KMS-11 (cell line): ENCODE data around the gene PRM1.

ENCODE experiments used
- H2AFZ ChIP-seq: fragments of 200-600 bp; sonication (generic); 2 replicates; pipeline ENCODE4 v1.6.1; 2016; ENCODE audit warnings: antibody characterized with exemption, mixed run types, low read depth
- H3K27ac ChIP-seq: fragments of 200-600 bp; sonication (generic); 2 replicates; pipeline ENCODE4 v1.6.1; 2016; ENCODE audit warnings: mild to moderate bottlenecking, mixed run types
- H3K27me3 ChIP-seq: fragments of 200-600 bp; sonication (generic); 2 replicates; pipeline ENCODE4 v1.6.1; 2017; ENCODE audit warnings: mild to moderate bottlenecking, low read depth, mixed run types, moderate library complexity; ENCODE audit not compliant: insufficient read depth
- H3K36me3 ChIP-seq: fragments of 200-600 bp; sonication (generic); 2 replicates; pipeline ENCODE4 v1.6.1; 2017; ENCODE audit warnings: mild to moderate bottlenecking, mixed run types; ENCODE audit not compliant: insufficient read depth
- H3K4me1 ChIP-seq: fragments of 200-600 bp; sonication (generic); 2 replicates; pipeline ENCODE4 v1.6.1; 2016; ENCODE audit warnings: mild to moderate bottlenecking, low read depth, mixed run types; ENCODE audit not compliant: poor library complexity, severe bottlenecking
- H3K4me2 ChIP-seq: fragments of 200-600 bp; sonication (generic); 2 replicates; pipeline ENCODE4 v1.7.0; 2016; ENCODE audit warnings: mild to moderate bottlenecking, mixed run types
- H3K4me3 ChIP-seq: fragments of 200-600 bp; sonication (generic); IDR thresholded peaks from 2 replicates; pipeline ENCODE4 v1.6.1; 2017; ENCODE audit warnings: low read depth, low read length, mixed read lengths; ENCODE audit not compliant: insufficient read depth
- H3K79me2 ChIP-seq: fragments of 200-600 bp; sonication (generic); 2 replicates; pipeline ENCODE4 v1.6.1; 2016; ENCODE audit warnings: low read depth, mixed run types; ENCODE audit not compliant: insufficient read depth
- H3K9ac ChIP-seq: fragments of 200-600 bp; sonication (generic); 2 replicates; pipeline ENCODE4 v1.6.1; 2016; ENCODE audit warnings: mild to moderate bottlenecking, mixed run types
- H4K20me1 ChIP-seq: fragments of 200-600 bp; sonication (generic); 2 replicates; pipeline ENCODE4 v1.6.1; 2016; ENCODE audit warnings: mild to moderate bottlenecking, mixed run types; ENCODE audit not compliant: insufficient read depth
- TF ChIP-seq, protein P1 (sequence below): fragments of 200-600 bp; sonication (generic); conservative IDR thresholded peaks from 2 replicates; pipeline ENCODE4 v1.6.1; 2017; ENCODE audit warnings: low read depth, mild to moderate bottlenecking, antibody characterized with exemption, low read length, moderate library complexity, mixed read lengths

The PRM1 gene

DNA sequence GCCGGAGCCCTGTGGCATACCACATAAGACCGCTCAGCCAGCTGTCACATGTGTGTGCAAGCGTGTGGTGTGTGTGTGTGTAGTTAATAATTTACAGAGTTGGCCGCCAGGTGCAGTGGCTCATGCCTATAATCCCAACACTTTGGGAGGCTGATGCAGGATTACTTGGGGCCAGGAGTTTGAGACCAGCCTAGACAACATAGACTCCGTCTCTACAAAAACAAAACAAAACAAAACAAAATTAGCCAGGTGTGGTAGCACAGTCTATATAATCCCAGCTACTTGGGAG, 45.5 kb downstream of the PRM1 start:
- TF ChIP-seq, protein P1, sequence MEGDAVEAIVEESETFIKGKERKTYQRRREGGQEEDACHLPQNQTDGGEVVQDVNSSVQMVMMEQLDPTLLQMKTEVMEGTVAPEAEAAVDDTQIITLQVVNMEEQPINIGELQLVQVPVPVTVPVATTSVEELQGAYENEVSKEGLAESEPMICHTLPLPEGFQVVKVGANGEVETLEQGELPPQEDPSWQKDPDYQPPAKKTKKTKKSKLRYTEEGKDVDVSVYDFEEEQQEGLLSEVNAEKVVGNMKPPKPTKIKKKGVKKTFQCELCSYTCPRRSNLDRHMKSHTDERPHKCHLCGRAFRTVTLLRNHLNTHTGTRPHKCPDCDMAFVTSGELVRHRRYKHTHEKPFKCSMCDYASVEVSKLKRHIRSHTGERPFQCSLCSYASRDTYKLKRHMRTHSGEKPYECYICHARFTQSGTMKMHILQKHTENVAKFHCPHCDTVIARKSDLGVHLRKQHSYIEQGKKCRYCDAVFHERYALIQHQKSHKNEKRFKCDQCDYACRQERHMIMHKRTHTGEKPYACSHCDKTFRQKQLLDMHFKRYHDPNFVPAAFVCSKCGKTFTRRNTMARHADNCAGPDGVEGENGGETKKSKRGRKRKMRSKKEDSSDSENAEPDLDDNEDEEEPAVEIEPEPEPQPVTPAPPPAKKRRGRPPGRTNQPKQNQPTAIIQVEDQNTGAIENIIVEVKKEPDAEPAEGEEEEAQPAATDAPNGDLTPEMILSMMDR, result no peak
- no peaks in the 10 kb centered on the region for H3K27me3 ChIP-seq
- H3K4me1 ChIP-seq, result peaks cover 8% of the 10 kb centered on the region
- no peaks in the 10 kb centered on the region for H3K79me2 ChIP-seq
- no peaks in the 10 kb centered on the region for H4K20me1 ChIP-seq
- no peak overlapping the region for H3K27ac ChIP-seq
- H3K4me2 ChIP-seq, result no peak overlapping the region
- H2AFZ ChIP-seq, result no peak overlapping the region
- no peak overlapping the region for H3K9ac ChIP-seq
- H3K36me3 ChIP-seq, result no peaks in the 10 kb centered on the region
- H3K4me3 ChIP-seq, result no peak overlapping the region

DNA sequence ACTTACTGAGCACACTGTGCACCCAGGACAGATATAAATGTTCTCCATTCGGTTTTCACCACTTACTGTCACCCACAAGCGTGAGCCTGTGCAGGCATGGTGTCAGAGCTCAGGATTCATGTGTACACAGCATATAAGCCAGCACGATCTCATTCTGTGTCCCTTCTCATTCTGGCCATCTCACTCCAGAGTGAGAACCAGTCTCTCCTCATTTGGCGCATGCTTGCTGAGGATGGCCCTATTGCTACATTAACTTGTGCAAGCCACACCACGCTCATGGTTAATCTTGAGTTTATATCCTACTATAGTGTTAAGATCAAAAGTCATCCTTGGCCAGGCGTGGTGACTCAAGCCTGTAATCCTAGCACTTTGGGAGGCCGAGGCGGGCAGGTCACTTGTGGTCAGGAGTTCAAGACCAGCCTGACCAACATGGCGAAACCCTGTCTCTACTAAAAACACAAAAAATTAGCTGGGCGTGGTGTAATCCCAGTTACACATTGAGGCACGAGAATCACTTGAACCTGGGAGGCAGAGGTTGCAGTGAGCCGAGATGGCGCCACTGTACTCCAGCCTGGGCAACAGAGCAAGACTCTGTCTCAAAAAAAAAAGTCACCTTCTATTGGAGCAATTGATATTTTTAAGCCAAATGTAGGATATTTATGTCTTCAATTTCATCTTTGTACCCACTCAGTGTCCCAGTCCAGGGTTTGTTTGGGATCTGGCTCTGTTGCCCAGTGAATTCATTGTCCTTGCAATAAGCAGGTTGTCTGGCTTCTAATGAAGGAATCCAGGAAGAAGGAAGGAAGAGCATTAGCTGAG, 46.0 kb downstream of the PRM1 start:
- no peak overlapping the region for H3K9ac ChIP-seq
- H3K27ac ChIP-seq, result no peak overlapping the region
- peaks cover 6% of the 10 kb centered on the region for H3K4me1 ChIP-seq
- TF ChIP-seq, protein P1, result no peak
- H3K4me2 ChIP-seq, result no peak overlapping the region
- H3K79me2 ChIP-seq, result no peaks in the 10 kb centered on the region
- no peaks in the 10 kb centered on the region for H3K36me3 ChIP-seq
- H2AFZ ChIP-seq, result no peak overlapping the region
- H3K27me3 ChIP-seq, result no peaks in the 10 kb centered on the region
- H3K4me3 ChIP-seq, result no peak overlapping the region
- H4K20me1 ChIP-seq, result no peaks in the 10 kb centered on the region

DNA sequence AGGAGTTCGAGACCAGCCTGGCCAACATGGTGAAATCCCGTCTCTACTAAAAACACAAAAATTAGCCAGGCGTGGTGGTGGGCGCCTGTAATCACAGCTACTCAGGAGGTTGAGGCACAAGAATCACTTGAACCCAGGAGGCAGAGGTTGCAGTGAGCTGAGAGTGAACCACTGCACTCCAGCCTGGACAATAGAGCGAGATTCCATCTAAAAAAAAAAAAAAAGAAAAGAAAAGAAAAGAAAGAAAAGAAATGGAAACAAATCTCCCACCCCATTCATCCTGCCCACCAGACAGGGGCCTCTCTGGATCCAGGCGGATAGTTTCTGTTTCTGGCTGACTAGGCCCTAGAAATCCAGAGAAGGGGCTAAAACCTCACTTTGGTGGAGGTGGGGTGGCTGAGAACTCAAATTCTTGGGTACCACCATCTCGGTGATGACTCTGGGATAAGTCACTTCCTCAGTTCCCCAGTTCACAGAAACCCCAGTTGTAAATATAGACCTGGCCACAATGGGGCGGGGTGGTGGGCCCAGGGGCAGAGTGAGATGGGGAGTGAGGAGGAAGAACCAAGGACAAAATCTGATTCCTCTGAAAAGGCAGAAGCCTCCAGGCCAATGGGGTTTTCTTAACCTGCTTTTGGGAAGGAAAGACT, 47.3 kb downstream of the PRM1 start:
- Histone ChIP-seq H3K4me2 (no peak overlapping the region), H2AFZ (no peak overlapping the region)

DNA sequence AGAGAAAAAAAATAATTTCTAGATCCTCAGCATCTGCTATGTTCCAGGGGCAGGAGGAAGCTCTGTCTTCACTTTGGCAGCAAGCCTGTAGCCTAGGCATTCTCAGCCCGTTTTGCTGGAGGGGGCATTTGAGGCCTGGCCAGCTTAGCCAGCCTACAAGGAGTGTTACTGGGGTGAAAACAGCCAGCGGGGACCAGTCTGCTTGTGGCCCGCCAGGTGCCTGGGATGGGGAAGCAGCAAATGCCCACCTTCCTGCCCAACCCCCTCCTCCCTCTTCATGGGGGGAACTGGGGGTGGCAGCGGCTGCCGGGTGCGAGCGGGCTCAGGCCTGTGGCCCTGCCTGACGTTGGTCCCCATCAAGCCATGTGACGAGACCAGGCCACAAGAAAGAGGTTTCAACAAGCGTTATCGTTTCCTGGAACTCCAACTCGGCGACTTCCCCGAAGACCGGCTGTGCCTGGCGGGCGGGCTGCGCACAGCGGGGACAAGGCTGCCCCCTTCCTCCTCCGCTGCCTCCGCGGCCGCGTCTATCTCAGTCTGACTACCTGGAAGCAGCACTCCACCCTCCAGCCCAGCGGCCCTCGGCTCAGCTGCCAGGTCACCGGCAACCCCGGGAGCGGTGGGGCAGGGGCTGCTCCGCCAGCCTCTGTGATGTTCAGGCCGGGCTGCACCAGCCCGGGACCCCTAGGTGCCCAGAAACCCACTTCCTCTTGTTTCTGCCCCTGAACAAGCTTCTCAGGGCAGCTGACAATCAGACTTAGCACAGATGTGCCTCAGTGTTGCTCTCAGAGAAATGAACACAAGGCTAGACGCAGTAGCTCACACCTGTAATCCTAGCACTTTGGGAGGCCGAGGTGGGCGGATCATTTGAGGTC, 48.0 kb downstream of the PRM1 start:
- no peak overlapping the region for H3K4me2 ChIP-seq
- H3K27ac ChIP-seq, result no peak overlapping the region
- H3K4me3 ChIP-seq, result no peak overlapping the region

More for the DNA sequence above, 47.3 kb downstream of the PRM1 start:
- H3K4me3 ChIP-seq, result no peak overlapping the region
- no peaks in the 10 kb centered on the region for H3K27me3 ChIP-seq
- peaks cover 6% of the 10 kb centered on the region for H3K4me1 ChIP-seq
- no peak overlapping the region for H3K27ac ChIP-seq
- no peaks in the 10 kb centered on the region for H3K79me2 ChIP-seq
- TF ChIP-seq, protein P1, result no peak
- no peaks in the 10 kb centered on the region for H4K20me1 ChIP-seq
- no peaks in the 10 kb centered on the region for H3K36me3 ChIP-seq
- H3K9ac ChIP-seq, result no peak overlapping the region

More for the DNA sequence above, 48.0 kb downstream of the PRM1 start:
- no peaks in the 10 kb centered on the region for H3K36me3 ChIP-seq
- H3K79me2 ChIP-seq, result no peaks in the 10 kb centered on the region
- H3K4me1 ChIP-seq, result peaks cover 6% of the 10 kb centered on the region
- no peaks in the 10 kb centered on the region for H3K27me3 ChIP-seq
- H4K20me1 ChIP-seq, result no peaks in the 10 kb centered on the region
- no peak overlapping the region for H3K9ac ChIP-seq
- no peak overlapping the region for H2AFZ ChIP-seq
- TF ChIP-seq, protein P1, result no peak
